ENCODE measurements around the gene SMC1A. TPM values are rescaled to one million over a fixed set of nuclear protein-coding genes. Genes with fewer than 3 reads are reported as not detected.

SMC1A gene
- total RNA-seq, 6 donors from 2014 or later, result 27.2 to 49.3 (median 42.5) TPM

DNA sequence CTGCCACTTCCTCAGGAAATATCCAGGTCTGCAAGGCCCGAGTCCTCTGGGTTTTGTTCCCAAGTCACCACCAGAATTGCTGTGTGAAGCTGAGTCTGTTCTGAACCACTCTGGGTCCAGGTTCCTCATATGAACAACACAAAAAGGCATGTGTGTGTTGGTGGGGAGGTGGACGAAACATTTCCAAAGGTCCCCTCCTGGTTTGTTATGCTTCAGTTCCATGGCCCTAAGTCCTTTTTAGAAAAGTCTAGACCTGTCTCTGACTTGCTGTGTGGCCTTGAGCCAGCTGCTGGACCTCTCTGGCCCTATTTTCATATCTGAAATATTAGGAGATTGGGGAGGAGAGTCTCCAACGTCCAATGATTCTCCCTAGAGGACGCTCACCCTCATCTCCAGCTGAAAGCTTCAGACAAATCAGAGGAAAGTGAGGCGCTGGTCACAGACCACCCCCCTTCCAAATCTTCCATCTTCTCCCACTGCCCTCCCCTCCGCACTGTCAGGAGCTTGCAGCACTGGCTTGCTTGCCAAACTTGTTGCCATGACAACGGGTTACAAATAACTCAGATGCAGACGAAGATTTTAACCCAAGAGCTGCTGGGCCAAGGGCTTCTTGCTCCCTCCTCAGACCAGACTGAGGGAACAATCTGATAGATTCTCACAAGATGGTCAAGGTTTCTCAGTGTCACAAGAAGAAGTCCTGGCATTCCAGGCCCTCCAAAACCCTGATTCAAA, 64.5 kb downstream of the SMC1A start:
- no peaks in the 10 kb centered on the region for H3K27me3 ChIP-seq
- DNase-seq (no peak), ATAC-seq (ENCODE audit: low FRiP score in 2 of 2) (no peak)
- TF ChIP-seq POLR2AphosphoS5 (IDR thresholded peaks at IDR 0.05) (no peak), CTCF (IDR thresholded peaks at IDR 0.05) (no peak)
- H3K4me1 ChIP-seq, result no peaks in the 10 kb centered on the region
- H3K27ac ChIP-seq, result no peak overlapping the region
- no peaks in the 10 kb centered on the region for H3K9me3 ChIP-seq
- H3K36me3 ChIP-seq, result no peaks in the 10 kb centered on the region
- no peak overlapping the region for H3K4me3 ChIP-seq
- 37 to 43% methylated on average over 7 to 8 of the region's 8 CpGs for WGBS, 2 donors

DNA sequence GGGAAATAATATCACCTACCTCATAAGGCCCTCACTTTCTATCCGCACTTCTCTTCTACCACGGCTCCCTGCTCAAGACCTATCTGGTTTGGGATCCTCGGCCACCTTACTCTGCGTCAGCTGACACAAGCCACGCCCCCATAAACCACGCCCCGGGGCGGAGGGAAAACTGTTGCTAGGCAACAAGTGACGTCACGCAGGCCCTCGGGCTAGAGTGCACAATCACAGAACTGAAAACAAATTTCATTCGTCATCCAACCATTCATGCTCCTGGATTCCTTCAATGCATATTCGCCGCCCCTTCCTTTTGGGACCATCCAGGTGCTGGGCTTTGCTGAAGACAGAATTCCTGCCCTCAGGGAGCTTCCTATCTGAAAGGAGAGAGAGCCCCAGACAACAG, 66.3 kb downstream of the SMC1A start:
- TF ChIP-seq POLR2A (IDR thresholded peaks at IDR 0.05), result no peak
- TF ChIP-seq EP300 (IDR thresholded peaks at IDR 0.05), result no peak
- no peak for TF ChIP-seq CTCF (IDR thresholded peaks at IDR 0.05)
- TF ChIP-seq POLR2AphosphoS5 (IDR thresholded peaks at IDR 0.05), result no peak
- DNase-seq, result peak in 1 of 2 donors; percentile 10
- WGBS, 2 donors, result 55 to 57% methylated on average over 10 to 14 of the region's 14 CpGs
- no peak for ATAC-seq (ENCODE audit: low FRiP score in 2 of 2)
- H3K27me3 ChIP-seq, result no peaks in the 10 kb centered on the region
- H3K4me1 ChIP-seq, result no peaks in the 10 kb centered on the region
- no peak overlapping the region for H3K27ac ChIP-seq
- H3K9me3 ChIP-seq, result no peaks in the 10 kb centered on the region
- no peaks in the 10 kb centered on the region for H3K36me3 ChIP-seq
- no peak overlapping the region for H3K4me3 ChIP-seq

DNA sequence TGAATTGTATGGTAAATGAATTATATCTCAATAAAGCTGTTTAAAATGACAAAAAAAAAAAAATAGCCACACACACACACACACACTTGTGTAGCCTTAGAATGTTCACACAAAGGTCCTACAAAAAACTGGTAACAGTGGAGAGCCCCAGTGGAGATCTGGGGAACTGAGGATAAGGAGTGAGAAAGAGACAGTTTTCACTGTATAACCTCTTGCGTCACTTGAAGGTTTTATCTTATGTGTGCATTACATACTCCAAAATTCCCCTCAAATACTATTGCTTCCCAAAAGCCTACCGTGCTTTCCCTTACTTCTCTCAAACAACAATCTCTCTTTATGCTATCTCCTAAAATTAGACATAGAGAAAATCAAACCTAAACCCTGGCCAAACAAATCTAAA, 67.8 kb downstream of the SMC1A start:
- no peak overlapping the region for H3K27ac ChIP-seq
- H3K4me1 ChIP-seq, result no peaks in the 10 kb centered on the region
- ATAC-seq (ENCODE audit: low FRiP score in 2 of 2) (no peak), DNase-seq (no peak)
- TF ChIP-seq EP300 (IDR thresholded peaks at IDR 0.05), result no peak
- no peak for TF ChIP-seq CTCF (IDR thresholded peaks at IDR 0.05)
- no peak for TF ChIP-seq POLR2AphosphoS5 (IDR thresholded peaks at IDR 0.05)
- no peaks in the 10 kb centered on the region for H3K9me3 ChIP-seq
- no peaks in the 10 kb centered on the region for H3K36me3 ChIP-seq
- H3K4me3 ChIP-seq, result no peak overlapping the region
- 47 to 78% methylated on average over 2 of the region's 2 CpGs for WGBS, 2 donors
- no peaks in the 10 kb centered on the region for H3K27me3 ChIP-seq

DNA sequence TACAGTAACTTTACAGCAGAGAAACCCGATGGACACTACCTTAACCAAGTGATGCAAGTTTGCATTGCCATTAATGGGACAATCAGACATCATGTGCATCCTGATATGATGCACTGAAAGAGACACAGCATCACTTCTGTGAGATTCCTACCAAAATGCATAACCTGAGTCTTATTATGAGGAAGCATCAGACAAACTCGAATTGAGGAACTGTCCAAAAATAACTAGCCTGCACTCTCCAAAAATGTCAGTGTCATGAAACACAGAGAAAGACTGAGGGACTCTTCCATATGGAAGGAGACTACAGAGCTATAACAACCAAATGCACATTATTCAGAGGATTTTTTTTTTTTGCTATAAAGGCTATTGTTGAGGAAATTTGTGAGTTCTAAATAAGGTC, 74.5 kb downstream of the SMC1A start:
- Histone ChIP-seq H3K27me3 (no peaks in the 10 kb centered on the region), H3K4me1 (no peaks in the 10 kb centered on the region), H3K4me3 (no peak overlapping the region), H3K27ac (no peak overlapping the region), H3K9me3 (peaks cover 0 to 2% (median 0%) of the 10 kb centered on the region in 4 donors), H3K36me3 (no peaks in the 10 kb centered on the region)
- no peak for ATAC-seq (ENCODE audit: low FRiP score in 2 of 2)
- DNase-seq, result no peak
- 22 to 45% methylated on average over 1 to 2 of the region's 2 CpGs for WGBS, 2 donors
- TF ChIP-seq POLR2A (IDR thresholded peaks at IDR 0.05), result no peak
- no peak for TF ChIP-seq POLR2AphosphoS5 (IDR thresholded peaks at IDR 0.05)
- no peak for TF ChIP-seq CTCF (IDR thresholded peaks at IDR 0.05)
- TF ChIP-seq EP300 (IDR thresholded peaks at IDR 0.05), result no peak
